ENCODE results near the gene CCDC71L. TPM values are rescaled to one million over a fixed set of nuclear protein-coding genes. Genes with fewer than 3 reads are reported as not detected.

The CCDC71L gene
- total and polyA plus RNA-seq, 2 experiments from 2014 or later: 14.8 to 24.3 TPM

DNA sequence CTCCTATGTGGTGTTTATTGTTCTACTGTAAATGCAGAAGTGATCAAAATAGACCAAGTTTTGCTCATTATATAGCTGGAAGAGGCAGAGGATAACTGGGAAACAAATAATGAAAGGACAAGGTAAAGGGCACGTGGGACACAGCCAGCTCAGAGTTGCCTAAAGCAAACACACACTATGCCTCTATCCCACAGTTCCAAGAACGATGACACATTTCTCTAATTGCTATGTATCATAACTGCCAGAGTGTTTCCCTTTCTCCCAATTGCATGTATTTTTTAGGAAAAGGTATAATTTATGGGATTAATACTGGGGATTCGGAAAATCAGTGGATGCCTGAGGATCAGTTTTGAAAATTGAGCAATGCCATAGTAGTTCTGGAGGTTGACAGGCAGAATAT is 49.0 kb downstream of the CCDC71L start:
- H3K9me2 ChIP-seq (replicated peaks; ENCODE audit: insufficient read depth): no peaks in the 10 kb centered on the region
- no peak overlapping the region for H2AFZ ChIP-seq
- WGBS (ENCODE audit: low lambda C conversion rate, missing lambda C conversion rate): 55% methylated on average over 3 of the region's 3 CpGs
- peak; percentile 18 for DNase-seq (ENCODE audit: low spot score)
- H3K27me3 ChIP-seq: no peaks in the 10 kb centered on the region
- peaks cover 28% of the 10 kb centered on the region for H3K4me1 ChIP-seq (ENCODE audit: insufficient read depth)
- no peak for TF ChIP-seq EZH2phosphoT487 (IDR thresholded peaks at IDR 0.05; ENCODE audit: low read depth, severe bottlenecking, unreplicated experiment)
- no peak for TF ChIP-seq EZH2 (IDR thresholded peaks at IDR 0.05; ENCODE audit: borderline replicate concordance)
- TF ChIP-seq, protein P1, sequence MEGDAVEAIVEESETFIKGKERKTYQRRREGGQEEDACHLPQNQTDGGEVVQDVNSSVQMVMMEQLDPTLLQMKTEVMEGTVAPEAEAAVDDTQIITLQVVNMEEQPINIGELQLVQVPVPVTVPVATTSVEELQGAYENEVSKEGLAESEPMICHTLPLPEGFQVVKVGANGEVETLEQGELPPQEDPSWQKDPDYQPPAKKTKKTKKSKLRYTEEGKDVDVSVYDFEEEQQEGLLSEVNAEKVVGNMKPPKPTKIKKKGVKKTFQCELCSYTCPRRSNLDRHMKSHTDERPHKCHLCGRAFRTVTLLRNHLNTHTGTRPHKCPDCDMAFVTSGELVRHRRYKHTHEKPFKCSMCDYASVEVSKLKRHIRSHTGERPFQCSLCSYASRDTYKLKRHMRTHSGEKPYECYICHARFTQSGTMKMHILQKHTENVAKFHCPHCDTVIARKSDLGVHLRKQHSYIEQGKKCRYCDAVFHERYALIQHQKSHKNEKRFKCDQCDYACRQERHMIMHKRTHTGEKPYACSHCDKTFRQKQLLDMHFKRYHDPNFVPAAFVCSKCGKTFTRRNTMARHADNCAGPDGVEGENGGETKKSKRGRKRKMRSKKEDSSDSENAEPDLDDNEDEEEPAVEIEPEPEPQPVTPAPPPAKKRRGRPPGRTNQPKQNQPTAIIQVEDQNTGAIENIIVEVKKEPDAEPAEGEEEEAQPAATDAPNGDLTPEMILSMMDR (IDR thresholded peaks at IDR 0.05; ENCODE audit: poor library complexity): no peak
- H3K4me2 ChIP-seq: no peak overlapping the region
- no peaks in the 10 kb centered on the region for H3K36me3 ChIP-seq (replicated peaks; ENCODE audit: insufficient read depth, low read depth)
- H3K27ac ChIP-seq: peak overlapping the region; percentile 21
- H3K4me3 ChIP-seq: no peak overlapping the region
- no peaks in the 10 kb centered on the region for H3K9me3 ChIP-seq (ENCODE audit: low read depth)
- no peaks in the 10 kb centered on the region for H3K79me2 ChIP-seq
- no peaks in the 10 kb centered on the region for H4K20me1 ChIP-seq (ENCODE audit: insufficient read depth, poor library complexity, severe bottlenecking)

DNA sequence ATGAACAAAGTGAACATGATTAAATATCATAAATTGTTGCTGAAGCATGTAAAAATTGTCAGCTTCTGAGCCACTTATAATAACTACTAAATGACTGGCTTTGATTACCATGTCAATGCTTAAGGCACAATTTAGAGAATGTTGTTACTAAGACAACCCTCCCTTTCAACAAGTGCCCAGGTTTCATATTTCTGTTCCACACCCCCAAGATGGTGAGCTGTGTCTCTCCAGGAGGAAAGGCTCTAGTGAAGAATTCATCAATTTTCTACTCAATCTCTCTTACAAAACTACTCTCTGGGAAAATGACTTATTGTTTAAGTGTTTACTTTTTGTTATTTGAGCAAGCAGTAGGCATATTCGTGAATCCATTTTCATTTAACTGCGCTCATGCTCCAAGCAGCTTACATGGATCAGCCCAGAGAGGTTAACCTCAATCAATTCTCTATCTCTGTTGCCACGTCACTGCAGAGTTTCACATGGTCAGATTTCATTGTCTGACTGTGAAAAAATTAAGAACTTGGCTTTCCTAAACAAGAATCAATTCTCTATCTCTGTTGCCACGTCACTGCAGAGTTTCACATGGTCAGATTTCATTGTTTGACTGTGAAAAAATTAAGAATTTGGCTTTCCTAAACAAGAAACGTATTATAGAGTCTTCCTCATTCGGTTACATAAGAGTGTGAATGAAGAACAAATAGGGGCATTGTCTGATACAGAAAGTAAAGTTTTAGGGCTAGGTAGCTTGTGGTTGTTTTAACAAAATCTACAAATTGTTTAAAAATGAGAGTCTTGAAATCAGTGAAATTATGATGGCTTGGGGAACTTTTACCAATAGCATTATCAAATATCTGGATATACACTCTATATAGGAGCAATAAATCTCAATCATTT is 49.7 kb downstream of the CCDC71L start:
- H3K27ac ChIP-seq: peak overlapping the region; percentile 21

DNA sequence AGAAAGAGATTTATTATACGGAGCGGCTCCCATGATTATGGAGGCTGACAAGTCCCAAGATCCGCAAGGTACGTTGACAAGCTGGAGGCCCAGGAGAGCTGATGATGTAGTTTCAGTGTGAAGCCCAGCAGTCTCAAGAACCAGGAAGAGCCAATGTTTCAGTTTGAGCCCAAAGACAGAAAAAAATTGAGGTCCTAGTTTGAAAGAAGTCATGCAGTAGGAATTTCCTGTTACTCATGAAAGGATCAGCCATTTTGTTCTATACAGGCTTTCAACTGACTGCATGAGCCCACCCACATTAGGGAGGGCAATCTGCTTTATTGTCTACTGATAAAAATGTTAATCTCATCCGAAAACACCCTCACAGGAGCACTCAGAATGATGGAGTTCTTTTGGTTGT is 51.5 kb downstream of the CCDC71L start:
- WGBS (ENCODE audit: low lambda C conversion rate, missing lambda C conversion rate): 92% methylated on average over 5 of the region's 5 CpGs
- no peaks in the 10 kb centered on the region for H3K36me3 ChIP-seq (replicated peaks; ENCODE audit: insufficient read depth, low read depth)
- peaks cover 28% of the 10 kb centered on the region for H3K4me1 ChIP-seq (ENCODE audit: insufficient read depth)
- TF ChIP-seq, protein P1 (IDR thresholded peaks at IDR 0.05; ENCODE audit: poor library complexity): no peak
- no peak for TF ChIP-seq EZH2phosphoT487 (IDR thresholded peaks at IDR 0.05; ENCODE audit: low read depth, severe bottlenecking, unreplicated experiment)
- no peak for TF ChIP-seq EZH2 (IDR thresholded peaks at IDR 0.05; ENCODE audit: borderline replicate concordance)
- H3K9me3 ChIP-seq (ENCODE audit: low read depth): no peaks in the 10 kb centered on the region
- peak overlapping the region; percentile 19 for H3K4me2 ChIP-seq
- H2AFZ ChIP-seq: peak overlapping the region; percentile 37
- H3K27ac ChIP-seq: peak overlapping the region; percentile 74
- no peak for DNase-seq (ENCODE audit: low spot score)
- no peaks in the 10 kb centered on the region for H4K20me1 ChIP-seq (ENCODE audit: insufficient read depth, poor library complexity, severe bottlenecking)
- no peaks in the 10 kb centered on the region for H3K9me2 ChIP-seq (replicated peaks; ENCODE audit: insufficient read depth)
- no peak overlapping the region for H3K4me3 ChIP-seq
- no peaks in the 10 kb centered on the region for H3K27me3 ChIP-seq
- H3K79me2 ChIP-seq: no peaks in the 10 kb centered on the region

More for the DNA sequence above, 49.7 kb downstream of the CCDC71L start:
- no peak overlapping the region for H2AFZ ChIP-seq
- H3K27me3 ChIP-seq: no peaks in the 10 kb centered on the region
- H3K9me3 ChIP-seq (ENCODE audit: low read depth): no peaks in the 10 kb centered on the region
- 62% methylated on average over 6 of the region's 6 CpGs for WGBS (ENCODE audit: low lambda C conversion rate, missing lambda C conversion rate)
- H3K9me2 ChIP-seq (replicated peaks; ENCODE audit: insufficient read depth): no peaks in the 10 kb centered on the region
- peaks cover 28% of the 10 kb centered on the region for H3K4me1 ChIP-seq (ENCODE audit: insufficient read depth)
- no peak for DNase-seq (ENCODE audit: low spot score)
- H4K20me1 ChIP-seq (ENCODE audit: insufficient read depth, poor library complexity, severe bottlenecking): no peaks in the 10 kb centered on the region
- no peak overlapping the region for H3K4me3 ChIP-seq
- no peaks in the 10 kb centered on the region for H3K79me2 ChIP-seq
- no peak overlapping the region for H3K4me2 ChIP-seq
- H3K36me3 ChIP-seq (replicated peaks; ENCODE audit: insufficient read depth, low read depth): no peaks in the 10 kb centered on the region
- TF ChIP-seq, protein P1 (IDR thresholded peaks at IDR 0.05; ENCODE audit: poor library complexity): no peak
- TF ChIP-seq EZH2 (IDR thresholded peaks at IDR 0.05; ENCODE audit: borderline replicate concordance): no peak
- no peak for TF ChIP-seq EZH2phosphoT487 (IDR thresholded peaks at IDR 0.05; ENCODE audit: low read depth, severe bottlenecking, unreplicated experiment)

Measured in hepatocyte (in vitro differentiated cells).